ENCODE results near the gene ESR1.

The ESR1 gene

GRCh38 chr6:151762817-151763216, 44.7 kb upstream of the ESR1 start:
- H3K27ac ChIP-seq (ENCODE audit: low read depth, low read length), result no peak overlapping the region
- H3K79me2 ChIP-seq (ENCODE audit: control insufficient read depth, low read length), result no peaks in the 10 kb centered on the region
- H3K4me2 ChIP-seq (ENCODE audit: low read length), result no peak overlapping the region
- H4K20me1 ChIP-seq (ENCODE audit: control insufficient read depth, insufficient read depth, low read depth, low read length), result no peaks in the 10 kb centered on the region
- TF ChIP-seq, protein P1, sequence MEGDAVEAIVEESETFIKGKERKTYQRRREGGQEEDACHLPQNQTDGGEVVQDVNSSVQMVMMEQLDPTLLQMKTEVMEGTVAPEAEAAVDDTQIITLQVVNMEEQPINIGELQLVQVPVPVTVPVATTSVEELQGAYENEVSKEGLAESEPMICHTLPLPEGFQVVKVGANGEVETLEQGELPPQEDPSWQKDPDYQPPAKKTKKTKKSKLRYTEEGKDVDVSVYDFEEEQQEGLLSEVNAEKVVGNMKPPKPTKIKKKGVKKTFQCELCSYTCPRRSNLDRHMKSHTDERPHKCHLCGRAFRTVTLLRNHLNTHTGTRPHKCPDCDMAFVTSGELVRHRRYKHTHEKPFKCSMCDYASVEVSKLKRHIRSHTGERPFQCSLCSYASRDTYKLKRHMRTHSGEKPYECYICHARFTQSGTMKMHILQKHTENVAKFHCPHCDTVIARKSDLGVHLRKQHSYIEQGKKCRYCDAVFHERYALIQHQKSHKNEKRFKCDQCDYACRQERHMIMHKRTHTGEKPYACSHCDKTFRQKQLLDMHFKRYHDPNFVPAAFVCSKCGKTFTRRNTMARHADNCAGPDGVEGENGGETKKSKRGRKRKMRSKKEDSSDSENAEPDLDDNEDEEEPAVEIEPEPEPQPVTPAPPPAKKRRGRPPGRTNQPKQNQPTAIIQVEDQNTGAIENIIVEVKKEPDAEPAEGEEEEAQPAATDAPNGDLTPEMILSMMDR (IDR thresholded peaks at IDR 0.05; ENCODE audit: low read depth, low read length, poor library complexity, severe bottlenecking), result no peak
- TF ChIP-seq EZH2phosphoT487 (IDR thresholded peaks at IDR 0.05; ENCODE audit: borderline replicate concordance, low read length), result no peak
- H3K9me2 ChIP-seq (replicated peaks; ENCODE audit: control insufficient read depth, low read length), result no peaks in the 10 kb centered on the region
- H3K4me3 ChIP-seq (ENCODE audit: low read length), result no peak overlapping the region
- H3K4me1 ChIP-seq (ENCODE audit: control insufficient read depth, low read length), result peaks cover 3% of the 10 kb centered on the region
- no peaks in the 10 kb centered on the region for H3F3A ChIP-seq (ENCODE audit: control insufficient read depth, insufficient read depth)
- H3K9me3 ChIP-seq (ENCODE audit: control insufficient read depth, insufficient read depth, low read length), result no peaks in the 10 kb centered on the region
- no peaks in the 10 kb centered on the region for H3K36me3 ChIP-seq (ENCODE audit: control insufficient read depth, low read length)
- no peaks in the 10 kb centered on the region; the same call in 1 of the 2 replicates for H3K27me3 ChIP-seq (ENCODE audit: control insufficient read depth, low read length)

DNA sequence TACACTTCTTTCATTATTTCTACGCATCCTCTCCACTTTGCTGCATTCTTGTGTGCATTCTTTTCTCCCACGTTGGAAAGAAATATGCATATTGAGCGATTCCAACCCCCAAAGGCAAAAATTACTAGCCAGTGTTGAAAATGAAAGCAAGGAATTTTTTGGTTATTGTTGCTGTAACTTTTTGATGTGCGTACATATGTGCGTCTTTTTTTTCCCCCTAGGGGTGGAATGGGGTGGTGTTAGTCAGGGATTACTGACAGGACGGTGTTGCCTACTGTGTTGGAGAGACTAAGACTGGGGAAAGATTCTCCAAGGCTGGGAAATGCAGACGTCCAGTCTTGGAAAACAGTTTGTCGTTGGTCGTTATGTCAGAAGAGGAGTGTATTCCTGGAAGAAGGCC, 44.2 kb upstream of the ESR1 start:
- H3K4me3 ChIP-seq (ENCODE audit: low read length), result no peak overlapping the region
- H3K4me2 ChIP-seq (ENCODE audit: low read length), result no peak overlapping the region
- TF ChIP-seq EZH2phosphoT487 (IDR thresholded peaks at IDR 0.05; ENCODE audit: borderline replicate concordance, low read length), result no peak
- TF ChIP-seq, protein P1 (IDR thresholded peaks at IDR 0.05; ENCODE audit: low read depth, low read length, poor library complexity, severe bottlenecking), result no peak
- H3K9me2 ChIP-seq (replicated peaks; ENCODE audit: control insufficient read depth, low read length), result no peaks in the 10 kb centered on the region
- H3F3A ChIP-seq (ENCODE audit: control insufficient read depth, insufficient read depth), result no peaks in the 10 kb centered on the region
- peaks cover 4% of the 10 kb centered on the region; the same call in 1 of the 2 replicates for H3K27me3 ChIP-seq (ENCODE audit: control insufficient read depth, low read length)
- H3K36me3 ChIP-seq (ENCODE audit: control insufficient read depth, low read length), result no peaks in the 10 kb centered on the region
- no peaks in the 10 kb centered on the region; the same call in 1 of the 2 replicates for H3K4me1 ChIP-seq (ENCODE audit: control insufficient read depth, low read length)
- H3K27ac ChIP-seq (ENCODE audit: low read depth, low read length), result no peak overlapping the region
- H3K9me3 ChIP-seq (ENCODE audit: control insufficient read depth, insufficient read depth, low read length), result no peaks in the 10 kb centered on the region
- H3K79me2 ChIP-seq (ENCODE audit: control insufficient read depth, low read length), result no peaks in the 10 kb centered on the region
- H4K20me1 ChIP-seq (ENCODE audit: control insufficient read depth, insufficient read depth, low read depth, low read length), result no peaks in the 10 kb centered on the region

GRCh38 chr6:151763938-151764680, 43.4 kb upstream of the ESR1 start:
- H3K36me3 ChIP-seq (ENCODE audit: control insufficient read depth, low read length), result no peaks in the 10 kb centered on the region
- TF ChIP-seq, protein P1 (IDR thresholded peaks at IDR 0.05; ENCODE audit: low read depth, low read length, poor library complexity, severe bottlenecking), result peak; percentile 69
- no peak for TF ChIP-seq EZH2phosphoT487 (IDR thresholded peaks at IDR 0.05; ENCODE audit: borderline replicate concordance, low read length)
- H3K27ac ChIP-seq (ENCODE audit: low read depth, low read length), result no peak overlapping the region
- H3K4me2 ChIP-seq (ENCODE audit: low read length), result peak overlapping the region; percentile 42
- H3K4me1 ChIP-seq (ENCODE audit: control insufficient read depth, low read length), result no peaks in the 10 kb centered on the region
- peak overlapping the region; percentile 31; the same call in 1 of the 2 replicates for H3K4me3 ChIP-seq (ENCODE audit: low read length)
- no peaks in the 10 kb centered on the region for H4K20me1 ChIP-seq (ENCODE audit: control insufficient read depth, insufficient read depth, low read depth, low read length)
- no peaks in the 10 kb centered on the region for H3K9me2 ChIP-seq (replicated peaks; ENCODE audit: control insufficient read depth, low read length)
- no peaks in the 10 kb centered on the region for H3K9me3 ChIP-seq (ENCODE audit: control insufficient read depth, insufficient read depth, low read length)
- no peaks in the 10 kb centered on the region for H3F3A ChIP-seq (ENCODE audit: control insufficient read depth, insufficient read depth)
- peaks cover 4% of the 10 kb centered on the region; the same call in 1 of the 2 replicates for H3K27me3 ChIP-seq (ENCODE audit: control insufficient read depth, low read length)
- H3K79me2 ChIP-seq (ENCODE audit: control insufficient read depth, low read length), result no peaks in the 10 kb centered on the region

Data from DOHH2 (cell line).